Stimulated activated CD8-positive, alpha-beta memory T cell treated with anti-CD3 and anti-CD28 coated beads, Interleukin-2, amount 100 ng/mL, for 48 hours (primary cell): ENCODE data around the gene NBPF11.
"Not testable (repeated sequence)": the region's sequence is repeated elsewhere in the genome, so short reads cannot be mapped to it uniquely, and the experiment has no call there.

Experiments used
- DNase-seq, 2 donors: peaks; one replicate each; pipeline ENCODE4 v3.0.0-alpha.2; 2020; ENCODE audit warnings: low read depth in 2 of 2

The NBPF11 gene

GRCh38 chr1:148150945-148151344, 1.1 kb downstream of the NBPF11 start:
- not testable (repeated sequence) for DNase-seq

- DNase-seq: not testable (repeated sequence)
These were observed 2.1 kb downstream of the NBPF11 start for GRCh38 chr1:148150014-148150413.

GRCh38 chr1:148149050-148149815, 2.8 kb downstream of the NBPF11 start:
- not testable (repeated sequence) for DNase-seq

GRCh38 chr1:148147052-148147838, 4.8 kb downstream of the NBPF11 start:
- not testable (repeated sequence) for DNase-seq

GRCh38 chr1:148146191-148146997, 5.7 kb downstream of the NBPF11 start:
- not testable (repeated sequence) for DNase-seq

GRCh38 chr1:148143223-148143622, 8.9 kb downstream of the NBPF11 start:
- DNase-seq: not testable (repeated sequence)

GRCh38 chr1:148141936-148142335, 10.1 kb downstream of the NBPF11 start:
- DNase-seq: not testable (repeated sequence)

- not testable (repeated sequence) for DNase-seq
These were observed 13.5 kb downstream of the NBPF11 start for GRCh38 chr1:148138606-148139005.

GRCh38 chr1:148122341-148122740, 29.7 kb downstream of the NBPF11 start:
- not testable (repeated sequence) for DNase-seq

- not testable (repeated sequence) for DNase-seq
These were observed 31.7 kb downstream of the NBPF11 start for GRCh38 chr1:148120395-148120794.

GRCh38 chr1:148095732-148096131, 56.3 kb downstream of the NBPF11 start:
- not testable (repeated sequence) for DNase-seq

GRCh38 chr1:148086196-148086595, 65.9 kb downstream of the NBPF11 start:
- not testable (repeated sequence) for DNase-seq

GRCh38 chr1:148081205-148081604, 70.9 kb downstream of the NBPF11 start:
- not testable (repeated sequence) for DNase-seq

GRCh38 chr1:148078632-148079519, 73.2 kb downstream of the NBPF11 start:
- not testable (repeated sequence) for DNase-seq

GRCh38 chr1:148078090-148078489, 74.0 kb downstream of the NBPF11 start:
- not testable (repeated sequence) for DNase-seq

- DNase-seq: not testable (repeated sequence)
These were observed 74.6 kb downstream of the NBPF11 start for GRCh38 chr1:148077458-148077857.

- DNase-seq: not testable (repeated sequence)
These were observed 78.7 kb downstream of the NBPF11 start for GRCh38 chr1:148073392-148073791.

- not testable (repeated sequence) for DNase-seq
These were observed 83.5 kb downstream of the NBPF11 start for GRCh38 chr1:148068606-148069005.

GRCh38 chr1:148068201-148068600, 83.9 kb downstream of the NBPF11 start:
- DNase-seq: not testable (repeated sequence)

GRCh38 chr1:148060294-148060701, 91.8 kb downstream of the NBPF11 start:
- DNase-seq: not testable (repeated sequence)

GRCh38 chr1:148057384-148057783, 94.7 kb downstream of the NBPF11 start:
- DNase-seq: not testable (repeated sequence)
